ENCODE measurements around the gene UBASH3B. TPM values are rescaled to one million over a fixed set of nuclear protein-coding genes. Genes with fewer than 3 reads are reported as not detected.

Gene UBASH3B
- total RNA-seq, 2 experiments from 2014 or later: 24.5 to 28.6 TPM

DNA sequence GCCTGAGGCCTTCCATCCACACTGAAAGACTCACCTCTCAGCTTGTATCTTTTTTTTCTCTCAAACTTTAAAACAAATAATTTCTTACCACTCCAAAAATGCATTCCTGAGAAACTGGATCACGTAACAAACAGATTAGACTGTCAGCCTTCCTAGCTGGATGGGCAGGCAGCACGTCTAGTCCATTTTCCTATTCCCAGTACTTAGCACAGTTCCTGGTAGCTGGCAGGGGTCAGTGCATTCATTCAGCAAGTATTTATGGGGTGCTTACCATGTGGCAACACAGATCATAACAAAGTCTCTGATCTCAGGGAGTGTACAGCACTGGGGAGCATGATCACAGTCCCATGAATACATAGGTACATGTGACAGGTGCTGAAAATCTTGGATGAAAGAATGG, 89.6 kb downstream of the UBASH3B start:
- Mint-ChIP-seq H3K4me1 (ENCODE audit: low read depth) (peaks cover 34% of the 10 kb centered on the region), H3K9me3 (no peaks in the 10 kb centered on the region), H3K27me3 (no peaks in the 10 kb centered on the region), H3K27ac (no peak overlapping the region), H3K4me3 (peak overlapping the region; percentile 54), H3K36me3 (ENCODE audit: low read depth) (no peaks in the 10 kb centered on the region)
- TF ChIP-seq, protein P1, sequence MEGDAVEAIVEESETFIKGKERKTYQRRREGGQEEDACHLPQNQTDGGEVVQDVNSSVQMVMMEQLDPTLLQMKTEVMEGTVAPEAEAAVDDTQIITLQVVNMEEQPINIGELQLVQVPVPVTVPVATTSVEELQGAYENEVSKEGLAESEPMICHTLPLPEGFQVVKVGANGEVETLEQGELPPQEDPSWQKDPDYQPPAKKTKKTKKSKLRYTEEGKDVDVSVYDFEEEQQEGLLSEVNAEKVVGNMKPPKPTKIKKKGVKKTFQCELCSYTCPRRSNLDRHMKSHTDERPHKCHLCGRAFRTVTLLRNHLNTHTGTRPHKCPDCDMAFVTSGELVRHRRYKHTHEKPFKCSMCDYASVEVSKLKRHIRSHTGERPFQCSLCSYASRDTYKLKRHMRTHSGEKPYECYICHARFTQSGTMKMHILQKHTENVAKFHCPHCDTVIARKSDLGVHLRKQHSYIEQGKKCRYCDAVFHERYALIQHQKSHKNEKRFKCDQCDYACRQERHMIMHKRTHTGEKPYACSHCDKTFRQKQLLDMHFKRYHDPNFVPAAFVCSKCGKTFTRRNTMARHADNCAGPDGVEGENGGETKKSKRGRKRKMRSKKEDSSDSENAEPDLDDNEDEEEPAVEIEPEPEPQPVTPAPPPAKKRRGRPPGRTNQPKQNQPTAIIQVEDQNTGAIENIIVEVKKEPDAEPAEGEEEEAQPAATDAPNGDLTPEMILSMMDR (IDR thresholded peaks at IDR 0.05): no peak
- ATAC-seq (ENCODE audit: poor library complexity) (no peak), DNase-seq (no peak)
- intact Hi-C loops (cut with DNase I, micrococcal nuclease): loop anchor here in 1 of 2 experiments (2.0 kb wide), 1 partner anchor 18 kb away; no protein-coding TSS in a partner anchor
- Histone ChIP-seq H3K4me3 (ENCODE audit: low read length) (no peak overlapping the region), H3K27me3 (ENCODE audit: control insufficient read depth in 1 of 2, insufficient read depth in 2 of 2, low read length in 2 of 2) (no peaks in the 10 kb centered on the region), H3K4me1 (ENCODE audit: insufficient read depth, low read length) (peaks cover 89% of the 10 kb centered on the region), H3K36me3 (ENCODE audit: insufficient read depth, low read length) (no peaks in the 10 kb centered on the region), H3K27ac (ENCODE audit: low read depth in 1 of 2, low read length in 2 of 2) (peak overlapping the region; percentile 66 to 71), H3K9me3 (ENCODE audit: control insufficient read depth in 1 of 2, insufficient read depth in 1 of 2, low read length in 2 of 2) (no peaks in the 10 kb centered on the region)
- ChIA-PET CTCF (interaction anchor here (1.8 kb wide), 1 partner anchor 90 kb away, joined by 5 read pairs; the partner anchor contains the start of gene UBASH3B), POLR2A (interaction anchor here (0.9 to 7.3 kb wide), 13 partner anchors 9 to 107 kb away, joined by 3 to 69 read pairs (median 6); partner anchors contain the start of gene UBASH3B)

DNA sequence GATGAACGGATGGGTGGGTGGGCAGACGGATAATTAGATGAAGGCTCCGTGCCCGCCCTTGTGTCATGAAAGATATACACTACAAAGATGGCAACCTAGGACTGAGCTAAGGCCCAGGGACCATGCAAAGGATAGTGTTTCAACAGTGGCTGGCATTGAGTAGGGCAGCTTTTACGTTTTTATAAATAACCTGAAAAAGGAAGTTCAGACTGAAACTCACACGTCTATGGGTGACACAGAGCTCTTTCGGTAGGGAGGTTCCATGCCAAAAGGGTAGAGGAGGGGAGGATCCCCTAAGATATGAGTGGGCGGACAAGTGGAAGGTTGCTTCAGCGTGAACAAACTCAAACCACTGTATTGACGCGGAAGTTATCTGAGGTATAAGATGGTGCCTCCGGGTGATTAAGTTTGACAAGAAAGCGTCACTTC, 90.5 kb downstream of the UBASH3B start:
- Mint-ChIP-seq H3K27ac (no peak overlapping the region), H3K36me3 (ENCODE audit: low read depth) (no peaks in the 10 kb centered on the region), H3K27me3 (no peaks in the 10 kb centered on the region), H3K4me1 (ENCODE audit: low read depth) (peaks cover 33% of the 10 kb centered on the region), H3K9me3 (no peaks in the 10 kb centered on the region), H3K4me3 (peak overlapping the region; percentile 54)
- DNase-seq (peak in 9 of 14 experiments; percentile 18 to 86 (median 52)), ATAC-seq (ENCODE audit: poor library complexity) (peak; percentile 71)
- Histone ChIP-seq H3K9me3 (ENCODE audit: control insufficient read depth in 1 of 2, insufficient read depth in 1 of 2, low read length in 2 of 2) (no peaks in the 10 kb centered on the region), H3K27me3 (ENCODE audit: control insufficient read depth in 1 of 2, insufficient read depth in 2 of 2, low read length in 2 of 2) (no peaks in the 10 kb centered on the region), H3K4me1 (ENCODE audit: insufficient read depth, low read length) (peaks cover 90% of the 10 kb centered on the region), H3K27ac (ENCODE audit: low read depth in 1 of 2, low read length in 2 of 2) (peak overlapping the region; percentile 66 to 71), H3K36me3 (ENCODE audit: insufficient read depth, low read length) (no peaks in the 10 kb centered on the region), H3K4me3 (ENCODE audit: low read length) (no peak overlapping the region)
- ChIA-PET CTCF (interaction anchor here (0.9 to 1.8 kb wide), 3 partner anchors 8 to 117 kb away, joined by 5 to 7 read pairs (median 5); partner anchors contain the start of gene UBASH3B), POLR2A (interaction anchor here (0.9 to 7.3 kb wide), 13 partner anchors 8 to 106 kb away, joined by 3 to 69 read pairs (median 5); partner anchors contain the start of gene UBASH3B)
- intact Hi-C loops (cut with DNase I, micrococcal nuclease): loop anchor here in 1 of 2 experiments (2.0 kb wide), 1 partner anchor 49 kb away; no protein-coding TSS in a partner anchor
- TF ChIP-seq, protein P1 (IDR thresholded peaks at IDR 0.05): no peak

GRCh38 chr11:122746611-122747244, 91.2 kb downstream of the UBASH3B start:
- H3K9me3 ChIP-seq (ENCODE audit: control insufficient read depth in 1 of 2, insufficient read depth in 1 of 2, low read length in 2 of 2): no peaks in the 10 kb centered on the region
- H3K4me3 ChIP-seq (ENCODE audit: low read length): no peak overlapping the region
- DNase-seq (no peak), ATAC-seq (ENCODE audit: poor library complexity) (no peak)
- peak overlapping the region; percentile 66 to 71 for H3K27ac ChIP-seq (ENCODE audit: low read depth in 1 of 2, low read length in 2 of 2)
- H3K36me3 ChIP-seq (ENCODE audit: insufficient read depth, low read length): no peaks in the 10 kb centered on the region
- Mint-ChIP-seq H3K36me3 (ENCODE audit: low read depth) (no peaks in the 10 kb centered on the region), H3K4me1 (ENCODE audit: low read depth) (peaks cover 32% of the 10 kb centered on the region), H3K27ac (no peak overlapping the region), H3K4me3 (peak overlapping the region; percentile 54), H3K27me3 (no peaks in the 10 kb centered on the region), H3K9me3 (no peaks in the 10 kb centered on the region)
- peaks cover 85% of the 10 kb centered on the region for H3K4me1 ChIP-seq (ENCODE audit: insufficient read depth, low read length)
- intact Hi-C loops (cut with DNase I, micrococcal nuclease): loop anchor here in 1 of 2 experiments (2.0 kb wide), 1 partner anchor 50 kb away; no protein-coding TSS in a partner anchor
- ChIA-PET POLR2A (interaction anchor here (1.2 to 7.3 kb wide), 11 partner anchors 8 to 315 kb away, joined by 3 to 69 read pairs (median 9); partner anchors contain the start of genes HSPA8 and UBASH3B), CTCF (interaction anchor here (1.4 to 3.2 kb wide), 5 partner anchors 8 to 166 kb away, joined by 5 to 12 read pairs (median 6); partner anchors contain the start of gene UBASH3B)
- TF ChIP-seq, protein P1 (IDR thresholded peaks at IDR 0.05): no peak
- H3K27me3 ChIP-seq (ENCODE audit: control insufficient read depth in 1 of 2, insufficient read depth in 2 of 2, low read length in 2 of 2): no peaks in the 10 kb centered on the region

All from CD4-positive, alpha-beta T cell (primary cell).